ENCODE measurements around the gene SPHK1.

The SPHK1 gene

GRCh38 chr17:76363107-76363842 is 21.1 kb upstream of the SPHK1 start:
- no peak for DNase-seq (ENCODE audit: low spot score)

- DNase-seq (ENCODE audit: low spot score), result peak; percentile 17
Measured at GRCh38 chr17:76365256-76365903, 19.0 kb upstream of the SPHK1 start.

GRCh38 chr17:76366247-76366646 is 18.2 kb upstream of the SPHK1 start:
- DNase-seq (ENCODE audit: low spot score), result peak; percentile 21

DNA sequence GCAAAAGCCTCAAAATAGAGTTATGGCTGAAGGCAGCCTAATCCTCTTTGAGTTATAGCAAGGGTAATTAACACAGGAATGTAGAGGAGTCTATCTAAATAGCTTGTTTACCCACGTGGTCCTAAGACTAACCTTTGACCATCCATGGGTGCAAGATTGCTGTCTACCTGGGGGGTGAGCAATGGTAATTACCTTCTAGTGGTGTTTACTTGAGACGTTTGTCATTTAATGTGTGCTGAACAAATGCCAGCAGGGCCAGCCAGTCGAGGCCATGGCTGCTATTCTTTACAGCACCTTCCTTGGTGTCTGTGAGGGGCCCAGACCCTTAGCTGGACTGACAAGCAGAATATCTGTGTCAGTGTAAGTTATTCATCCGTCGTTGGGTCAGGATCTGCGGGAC is 16.8 kb upstream of the SPHK1 start:
- no peak for DNase-seq (ENCODE audit: low spot score)

- DNase-seq (ENCODE audit: low spot score), result peak; percentile 39
Measured at GRCh38 chr17:76368545-76368944, 15.9 kb upstream of the SPHK1 start.

- no peak for DNase-seq (ENCODE audit: low spot score)
Measured at GRCh38 chr17:76369379-76369778, 15.0 kb upstream of the SPHK1 start.

- DNase-seq (ENCODE audit: low spot score), result peak; percentile 39
Measured at GRCh38 chr17:76369804-76370203, 14.6 kb upstream of the SPHK1 start.

DNA sequence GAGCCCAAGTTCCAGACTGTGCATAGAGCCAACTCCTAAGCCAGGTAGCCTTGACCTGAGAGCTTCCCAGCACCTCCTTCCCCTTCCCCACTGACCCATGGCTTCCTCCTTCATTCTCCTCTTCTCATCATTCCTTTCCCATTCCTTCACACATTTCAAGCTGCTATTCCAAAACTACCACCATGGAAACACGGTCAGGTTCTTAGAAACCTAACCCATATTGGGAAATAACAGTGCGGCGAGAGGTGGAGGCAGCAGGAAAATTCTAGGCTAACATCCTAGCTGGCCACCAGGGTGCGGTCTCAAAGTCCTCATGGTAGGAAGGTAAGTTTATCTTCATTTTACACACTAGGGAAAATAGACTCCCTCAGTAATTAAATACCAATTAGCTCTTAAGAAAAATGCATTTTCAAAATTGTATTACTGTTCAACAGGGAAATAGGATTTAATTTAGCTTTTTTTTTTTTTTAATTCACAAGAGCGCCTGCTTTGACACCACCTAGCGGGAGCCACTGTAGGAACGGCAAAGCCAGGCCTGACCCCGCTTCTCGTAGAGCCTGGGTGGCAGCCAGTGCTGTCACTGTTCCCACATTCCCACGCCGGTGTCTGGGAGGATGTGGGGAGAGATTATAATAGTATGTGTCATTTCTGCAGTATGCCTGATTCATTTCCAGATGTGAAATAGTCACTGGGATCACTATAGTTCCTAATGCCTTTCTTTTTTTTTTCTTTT is 14.0 kb upstream of the SPHK1 start:
- peak; percentile 53 for DNase-seq (ENCODE audit: low spot score)

DNA sequence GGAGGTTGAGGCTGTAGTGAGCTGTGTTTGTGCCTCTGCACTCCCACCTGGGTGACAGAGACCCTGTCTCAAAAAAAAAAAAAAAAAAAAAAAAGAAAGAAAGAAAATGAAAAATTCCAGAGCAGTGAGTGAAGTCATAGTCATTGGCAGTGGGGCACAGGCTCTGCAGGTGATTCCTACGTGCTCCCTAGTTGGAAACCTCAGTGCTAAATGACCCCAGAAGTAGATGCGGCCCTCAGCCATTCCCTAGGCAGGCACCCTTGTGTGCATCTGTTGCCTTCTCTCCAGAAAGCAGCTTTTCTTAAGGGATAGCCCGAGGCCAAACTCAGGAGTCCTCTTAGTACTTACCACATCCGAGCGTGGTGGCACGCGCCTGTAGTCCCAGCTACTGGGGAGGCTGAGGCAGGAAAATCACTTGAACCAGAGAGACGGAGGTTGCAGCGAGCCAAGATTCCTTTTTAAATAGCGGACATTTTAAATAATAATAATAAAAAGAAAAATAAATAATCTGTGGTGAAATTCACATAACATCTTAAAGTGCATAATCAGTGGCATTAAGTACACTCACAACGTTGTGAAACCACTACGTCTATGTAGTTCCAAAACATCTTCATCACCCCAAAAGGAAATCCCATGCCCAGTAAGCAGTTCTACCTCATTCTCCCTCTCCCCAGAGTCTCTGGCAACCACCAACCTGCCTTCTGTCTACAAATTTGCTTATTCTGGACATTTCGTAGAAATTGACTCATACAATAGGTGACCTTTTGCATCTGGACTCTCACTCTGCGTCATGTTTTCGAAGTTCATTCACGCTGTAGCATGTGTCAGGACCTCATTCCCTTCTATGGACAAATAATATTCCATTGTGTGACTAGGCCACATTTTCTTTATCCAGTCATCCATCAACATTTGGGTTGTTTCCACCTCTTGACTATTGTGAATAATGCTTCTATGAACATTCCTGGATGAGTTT is 12.5 kb upstream of the SPHK1 start:
- no peak for DNase-seq (ENCODE audit: low spot score)

DNA sequence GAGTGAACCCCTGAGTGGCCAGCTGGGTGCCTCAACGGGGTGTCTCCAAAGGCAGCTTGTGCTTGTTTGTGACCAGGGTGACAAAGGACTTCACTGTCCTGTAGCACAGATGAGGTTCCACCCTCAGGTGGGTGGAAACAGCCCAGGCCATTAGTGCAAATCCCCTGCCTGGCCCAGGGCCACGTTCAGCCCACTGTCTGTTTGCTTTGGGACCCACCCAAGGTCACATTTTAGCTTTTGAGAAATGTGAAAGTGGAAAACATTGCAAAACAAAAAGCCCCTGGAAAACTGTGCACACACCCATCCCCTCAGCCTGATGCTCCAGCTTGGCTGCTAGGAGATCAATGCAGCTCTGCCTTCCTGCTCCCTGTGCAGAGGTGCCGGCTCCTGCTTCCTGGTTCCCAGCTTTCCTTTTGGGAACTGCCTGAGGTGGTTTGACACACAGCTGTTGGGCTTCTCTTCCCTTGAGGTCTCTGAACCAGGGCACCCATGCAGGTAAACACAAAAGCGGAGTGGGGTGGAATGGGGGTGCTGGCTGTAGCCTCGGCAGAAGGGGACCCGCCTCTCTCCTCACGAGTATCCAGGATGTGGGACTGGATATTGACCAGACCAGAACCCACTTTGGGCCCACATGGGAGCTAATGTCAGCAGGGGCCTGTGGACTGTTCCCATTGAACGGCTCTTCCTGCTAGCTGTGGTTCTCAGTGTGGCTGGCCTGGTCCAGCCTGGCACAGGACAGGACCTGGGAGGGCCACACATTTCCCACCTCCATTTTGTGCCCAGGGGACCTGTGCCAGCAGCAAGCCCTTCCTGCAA is 7.9 kb upstream of the SPHK1 start:
- DNase-seq (ENCODE audit: low spot score), result no peak

DNA sequence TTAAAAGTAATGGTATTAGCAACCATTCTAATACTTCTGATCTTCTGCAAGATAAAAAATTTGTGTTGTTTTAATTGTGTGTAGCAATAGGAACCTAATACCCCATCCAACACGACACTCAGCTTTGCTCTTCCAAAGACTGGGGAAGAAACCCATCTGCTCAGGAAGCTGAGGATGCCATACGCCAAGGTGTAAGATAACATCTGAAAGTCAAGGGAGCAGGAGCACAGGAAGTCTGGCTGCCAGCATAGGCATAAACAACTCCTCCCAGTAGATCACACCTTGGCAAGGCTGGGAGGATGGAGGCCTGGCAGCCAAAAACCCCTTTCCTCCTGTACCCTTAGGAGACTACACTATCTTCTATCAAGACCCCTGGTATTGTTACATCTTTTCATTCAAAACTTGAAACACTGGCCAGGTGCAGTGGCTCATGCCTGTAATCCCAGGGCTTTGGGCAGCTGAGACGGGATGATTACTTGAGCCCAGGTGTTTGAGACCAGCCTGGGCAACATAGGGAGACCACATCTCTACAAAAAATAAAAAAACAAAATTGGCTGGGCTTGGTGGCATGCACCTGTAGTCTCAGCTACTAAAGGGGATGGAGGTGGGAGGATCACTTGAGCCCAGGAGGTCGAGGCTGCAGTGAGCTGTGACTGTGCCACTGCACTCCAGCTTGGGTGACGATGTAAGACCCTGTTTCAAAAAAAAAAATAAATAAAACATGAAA is 5.7 kb upstream of the SPHK1 start:
- DNase-seq (ENCODE audit: low spot score), result no peak

- no peak for DNase-seq (ENCODE audit: low spot score)
Measured at GRCh38 chr17:76379275-76379641, 5.2 kb upstream of the SPHK1 start.

- DNase-seq (ENCODE audit: low spot score), result no peak
Measured at GRCh38 chr17:76379646-76380376, 4.6 kb upstream of the SPHK1 start.

DNA sequence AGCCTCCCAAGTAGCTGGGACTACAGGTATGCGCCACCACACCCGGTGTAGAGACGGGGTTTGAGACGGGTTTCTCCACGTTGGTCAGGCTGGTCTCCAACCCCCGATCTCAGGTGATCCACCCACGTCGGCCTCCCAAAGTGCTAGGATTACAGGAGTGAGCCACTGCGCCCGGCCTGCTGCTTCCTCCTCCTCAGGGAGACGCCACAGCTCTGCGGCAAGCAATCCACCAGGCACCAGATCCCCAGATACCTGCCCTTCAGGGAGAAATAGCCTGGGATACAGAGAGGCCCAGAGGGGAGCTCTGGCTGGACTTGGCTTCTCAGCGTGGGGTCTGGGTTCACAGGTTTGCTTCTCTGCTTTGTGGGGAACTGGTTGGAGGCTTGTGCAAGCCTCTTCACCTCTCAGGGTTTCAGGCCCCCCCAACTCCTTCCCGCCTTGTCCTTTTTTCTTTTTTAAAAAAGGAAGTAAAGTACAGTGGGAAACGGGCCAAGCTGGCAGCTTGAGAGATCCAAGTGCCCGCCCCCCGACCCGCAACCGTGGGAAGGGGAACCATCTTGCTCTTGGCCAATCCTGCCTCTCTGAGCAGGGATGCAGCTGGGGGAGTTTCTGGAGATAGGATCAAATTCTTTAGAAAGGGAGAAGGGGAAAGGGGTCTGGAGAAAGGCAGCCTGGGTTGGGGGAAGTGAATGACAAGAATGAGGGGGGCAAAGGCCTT is 2.6 kb upstream of the SPHK1 start:
- DNase-seq (ENCODE audit: low spot score), result no peak

GRCh38 chr17:76382351-76382802 is 2.0 kb upstream of the SPHK1 start:
- DNase-seq (ENCODE audit: low spot score), result no peak

GRCh38 chr17:76382803-76383545 is 1.4 kb upstream of the SPHK1 start:
- DNase-seq (ENCODE audit: low spot score), result peak; percentile 82

- peak; percentile 84 for DNase-seq (ENCODE audit: low spot score)
Measured at GRCh38 chr17:76383546-76384221, 725 bp upstream of the SPHK1 start.
